ENCODE results near the gene SERTAD1. TPM values are rescaled to one million over a fixed set of nuclear protein-coding genes. Genes with fewer than 3 reads are reported as not detected.
"Not testable (repeated sequence)": the region's sequence is repeated elsewhere in the genome, so short reads cannot be mapped to it uniquely, and the experiment has no call there.

Gene SERTAD1
- total RNA-seq, 1 donor from 2014 or later: 10.9 TPM

GRCh38 chr19:40412866-40413265, 12.9 kb downstream of the SERTAD1 start:
- intact Hi-C loops (cut with DNase I): no loop called here
- ATAC-seq (ENCODE audit: poor library complexity): no peak

GRCh38 chr19:40411958-40412499, 13.8 kb downstream of the SERTAD1 start:
- intact Hi-C loops (cut with DNase I): no loop called here
- peak; percentile 32 for DNase-seq
- ATAC-seq (ENCODE audit: poor library complexity): peak; percentile 41

More at GRCh38 chr19:40412866-40413265, 12.9 kb downstream of the SERTAD1 start:
- peak; percentile 4 for DNase-seq

GRCh38 chr19:40411125-40411842, 14.5 kb downstream of the SERTAD1 start:
- intact Hi-C loops (cut with DNase I): no loop called here
- DNase-seq (peak; percentile 77), ATAC-seq (ENCODE audit: poor library complexity) (peak; percentile 94)

- intact Hi-C loops (cut with DNase I): no loop called here
- ATAC-seq (ENCODE audit: poor library complexity) (no peak), DNase-seq (no peak)
These were observed 15.8 kb downstream of the SERTAD1 start for GRCh38 chr19:40410030-40410389.

- intact Hi-C loops (cut with DNase I); ATAC-seq (ENCODE audit: poor library complexity); DNase-seq: not testable (repeated sequence)
These were observed 17.2 kb downstream of the SERTAD1 start for GRCh38 chr19:40408598-40408925.

- DNase-seq: no peak
- intact Hi-C loops (cut with DNase I): no loop called here
- no peak for ATAC-seq (ENCODE audit: poor library complexity)
These were observed 17.8 kb downstream of the SERTAD1 start for GRCh38 chr19:40407714-40408597.

GRCh38 chr19:40403262-40403984, 22.4 kb downstream of the SERTAD1 start:
- DNase-seq: peak; percentile 95
- intact Hi-C loops (cut with DNase I): no loop called here
- ATAC-seq (ENCODE audit: poor library complexity): peak; percentile 94

- no peak for ATAC-seq (ENCODE audit: poor library complexity)
- intact Hi-C loops (cut with DNase I): no loop called here
- no peak for DNase-seq
These were observed 25.2 kb downstream of the SERTAD1 start for GRCh38 chr19:40400559-40400958.

- DNase-seq (peak; percentile 56), ATAC-seq (ENCODE audit: poor library complexity) (no peak)
- intact Hi-C loops (cut with DNase I): no loop called here
These were observed 27.2 kb downstream of the SERTAD1 start for GRCh38 chr19:40398417-40399131.

GRCh38 chr19:40397568-40397906, 28.3 kb downstream of the SERTAD1 start:
- no peak for DNase-seq
- intact Hi-C loops (cut with DNase I): no loop called here
- ATAC-seq (ENCODE audit: poor library complexity): no peak

- no peak for ATAC-seq (ENCODE audit: poor library complexity)
- intact Hi-C loops (cut with DNase I): no loop called here
- DNase-seq: no peak
These were observed 28.8 kb downstream of the SERTAD1 start for GRCh38 chr19:40396886-40397567.

GRCh38 chr19:40395956-40396355, 29.8 kb downstream of the SERTAD1 start:
- intact Hi-C loops (cut with DNase I): no loop called here
- ATAC-seq (ENCODE audit: poor library complexity) (no peak), DNase-seq (no peak)

GRCh38 chr19:40394816-40395210, 31.0 kb downstream of the SERTAD1 start:
- intact Hi-C loops (cut with DNase I): no loop called here
- DNase-seq (no peak), ATAC-seq (ENCODE audit: poor library complexity) (no peak)

GRCh38 chr19:40393894-40394815, 31.6 kb downstream of the SERTAD1 start:
- ATAC-seq (ENCODE audit: poor library complexity): no peak
- intact Hi-C loops (cut with DNase I): no loop called here
- DNase-seq: no peak

GRCh38 chr19:40392894-40393517, 32.8 kb downstream of the SERTAD1 start:
- intact Hi-C loops (cut with DNase I): no loop called here
- peak; percentile 46 for ATAC-seq (ENCODE audit: poor library complexity)
- DNase-seq: no peak

GRCh38 chr19:40392123-40392522, 33.7 kb downstream of the SERTAD1 start:
- no peak for ATAC-seq (ENCODE audit: poor library complexity)
- DNase-seq: no peak
- intact Hi-C loops (cut with DNase I): no loop called here

Measured in Right ventricle myocardium superior (tissue), 1 donor.